ENCODE measurements around the gene TIGD2.

Gene TIGD2

DNA sequence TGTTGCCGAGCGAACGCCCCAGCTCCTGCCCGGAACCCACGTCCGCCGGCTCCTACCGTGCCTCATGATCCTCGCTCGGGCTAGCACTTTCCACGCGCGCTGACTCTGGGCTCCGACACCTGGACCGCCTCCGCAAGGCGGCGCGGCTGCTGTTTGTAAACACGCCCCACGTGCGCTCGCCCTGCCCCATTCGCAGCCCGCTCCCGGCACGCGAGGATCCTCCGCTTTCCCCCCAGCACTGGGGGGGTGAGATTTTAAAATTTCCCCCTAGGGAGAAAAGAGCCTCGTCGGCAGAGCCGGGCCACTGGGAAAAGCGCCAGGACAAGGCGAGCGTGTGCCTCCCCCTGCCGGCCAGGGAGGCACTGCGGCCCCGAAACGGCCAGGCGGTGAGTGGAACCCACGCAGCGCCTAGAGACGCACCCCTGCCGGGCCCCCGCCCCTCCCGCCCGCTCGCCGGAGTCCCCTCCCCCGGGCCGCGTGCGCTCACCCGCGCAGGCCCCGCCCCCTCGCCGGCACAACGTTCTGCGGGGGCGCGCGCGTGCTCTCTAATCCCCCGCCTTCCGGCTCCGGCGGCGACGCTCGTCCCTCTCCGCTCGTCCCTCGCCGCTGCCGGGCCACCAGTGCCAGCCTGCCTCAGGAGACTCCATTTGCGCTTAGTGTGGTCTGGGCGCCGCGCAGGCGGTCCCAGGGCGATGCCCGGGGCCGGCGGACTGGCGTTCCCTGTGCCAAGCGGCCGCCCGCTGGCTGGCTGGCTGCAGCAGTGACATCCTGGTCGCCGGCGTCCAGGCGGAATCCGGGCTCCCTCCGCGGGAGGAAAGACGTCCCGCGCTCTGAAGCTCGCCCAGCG, at the start of gene TIGD2:
TSS of gene TIGD2 (plus strand) at position 548 of the 847 bp plus-strand sequence. CDS start 1,442 bp downstream, outside the sequence.
- DNase-seq = peak; percentile 59

DNA sequence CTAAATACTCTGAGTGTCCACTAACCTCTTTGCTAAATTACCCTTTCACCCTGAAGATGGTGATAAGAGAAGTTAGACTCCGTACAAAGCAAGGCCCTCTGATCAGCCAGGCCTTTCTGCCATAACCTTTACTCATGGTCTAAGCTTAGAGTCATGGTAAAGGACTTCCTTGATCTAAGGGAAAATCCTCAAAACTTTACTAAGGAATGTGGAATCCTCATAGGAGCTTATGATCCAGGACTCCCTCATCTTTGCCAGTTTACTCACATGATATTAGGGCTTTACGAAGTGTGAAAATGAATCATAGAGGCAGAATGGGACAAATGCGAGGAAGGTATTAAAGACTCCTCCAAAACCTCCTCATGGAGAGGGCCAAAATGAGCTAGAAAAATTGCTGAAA, 46.5 kb upstream of the TIGD2 start:
- DNase-seq = peak; percentile 86

- DNase-seq = no peak
Measured at GRCh38 chr4:89067417-89067816, 43.9 kb upstream of the TIGD2 start.

GRCh38 chr4:89069481-89069880, 41.9 kb upstream of the TIGD2 start:
- DNase-seq = no peak

DNA sequence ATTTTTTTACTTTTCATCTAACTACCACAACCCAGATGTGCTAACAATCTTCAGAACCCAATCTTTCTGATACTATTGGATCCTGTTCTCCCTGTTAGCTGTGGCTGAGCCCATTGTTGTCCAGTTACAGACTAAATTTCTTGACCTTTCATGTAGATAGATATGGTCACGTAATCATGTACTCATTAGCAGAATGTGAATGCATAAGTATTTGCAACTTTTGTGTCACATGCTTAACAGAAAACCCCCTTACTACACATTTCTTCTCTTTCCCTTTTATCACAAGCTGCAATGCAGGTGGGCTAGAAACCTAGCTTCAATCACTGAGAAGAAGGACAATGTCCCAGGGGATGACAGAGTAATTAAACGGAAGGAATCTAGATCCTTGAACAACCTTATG, 41.3 kb upstream of the TIGD2 start:
- no peak for DNase-seq

GRCh38 chr4:89071311-89071710, 40.0 kb upstream of the TIGD2 start:
- no peak for DNase-seq

DNA sequence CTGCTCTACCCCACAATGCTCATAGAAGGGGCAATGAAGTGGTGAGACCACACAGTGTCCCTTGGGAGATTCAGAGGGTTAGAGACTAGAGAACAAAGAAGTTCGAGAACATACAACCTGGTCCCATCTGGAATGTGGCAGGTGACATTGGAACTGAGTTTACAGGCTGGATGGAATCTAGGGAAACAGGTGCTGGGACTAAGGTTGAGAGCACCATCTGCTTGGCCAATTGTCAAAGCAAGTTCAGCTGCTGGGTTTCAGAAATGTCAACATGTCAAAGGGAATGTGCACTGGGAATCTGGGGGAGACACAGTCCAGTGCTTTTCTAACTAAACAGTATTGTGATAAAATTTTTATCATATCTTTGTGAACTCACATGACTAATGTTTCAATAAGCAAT, 38.4 kb upstream of the TIGD2 start:
- DNase-seq = no peak

GRCh38 chr4:89077761-89078160, 33.6 kb upstream of the TIGD2 start:
- DNase-seq = no peak

- DNase-seq = no peak
Measured at GRCh38 chr4:89078300-89078699, 33.0 kb upstream of the TIGD2 start.

DNA sequence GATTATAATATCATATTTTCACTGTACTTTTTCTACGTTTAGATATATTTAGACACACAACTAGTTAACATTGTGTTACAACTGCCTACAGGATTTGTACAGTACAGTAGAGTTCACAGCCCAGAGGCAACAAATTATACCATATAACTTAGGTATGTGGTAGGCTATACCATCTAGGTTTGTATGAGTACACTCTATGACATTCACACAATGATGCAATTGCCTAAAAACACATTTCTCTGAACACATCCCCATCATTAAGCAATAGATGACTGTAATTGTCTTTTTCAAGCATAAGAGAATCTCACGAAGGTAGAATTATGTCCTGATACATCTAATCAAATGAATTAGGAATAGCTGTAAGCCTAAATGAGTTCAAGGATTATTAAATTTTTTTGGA, 12.3 kb upstream of the TIGD2 start:
- no peak for DNase-seq

- no peak for DNase-seq
Measured at GRCh38 chr4:89099471-89099870, 11.9 kb upstream of the TIGD2 start.

DNA sequence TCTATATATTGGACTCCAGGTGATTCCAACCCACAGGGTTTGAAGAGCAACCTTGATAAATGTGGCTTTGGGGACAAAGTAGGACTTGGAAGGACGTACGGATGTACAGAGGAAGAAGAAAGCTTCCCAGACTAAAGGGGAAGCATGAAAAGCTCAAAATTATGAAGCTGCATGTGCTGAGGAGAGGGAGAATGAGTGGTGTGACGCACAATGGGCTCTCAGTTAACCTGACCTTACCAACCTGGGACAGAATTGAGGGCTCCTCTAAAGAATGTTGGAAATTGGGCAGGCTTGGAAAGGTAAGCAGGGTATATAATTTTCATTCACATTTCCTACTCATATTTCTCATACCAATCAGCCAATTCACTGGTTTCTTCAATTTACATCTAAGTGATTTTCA, 10.5 kb upstream of the TIGD2 start:
- DNase-seq = no peak

- DNase-seq = peak; percentile 24
Measured at GRCh38 chr4:89101256-89102161, 9.8 kb upstream of the TIGD2 start.

- no peak for DNase-seq
Measured at GRCh38 chr4:89105726-89106125, 5.6 kb upstream of the TIGD2 start.

GRCh38 chr4:89108091-89108490, 3.2 kb upstream of the TIGD2 start:
- no peak for DNase-seq

GRCh38 chr4:89109841-89110540, 1.3 kb upstream of the TIGD2 start:
- DNase-seq = no peak

DNA sequence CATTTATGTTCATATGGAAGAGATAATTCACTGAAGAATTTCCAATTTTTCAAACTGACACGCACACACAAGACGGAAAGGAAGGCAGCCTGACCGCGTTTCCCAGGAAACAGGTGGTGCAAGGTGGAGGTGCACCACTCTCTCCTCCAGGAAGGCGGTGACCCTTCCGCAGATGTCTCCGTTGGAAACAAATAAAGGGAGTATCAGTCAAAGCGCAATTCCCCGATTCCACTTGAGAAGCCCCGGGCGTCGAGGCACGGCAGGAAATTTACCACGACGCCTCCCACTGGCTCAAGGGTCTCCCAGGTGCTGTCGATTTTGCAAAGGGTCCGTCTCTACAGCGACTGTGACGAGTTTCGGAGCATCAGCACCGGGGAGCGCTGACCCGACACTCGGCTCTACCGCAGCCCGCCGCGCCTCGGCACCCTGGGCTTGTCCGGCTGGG, 770 bp upstream of the TIGD2 start:
- no peak for DNase-seq

DNA sequence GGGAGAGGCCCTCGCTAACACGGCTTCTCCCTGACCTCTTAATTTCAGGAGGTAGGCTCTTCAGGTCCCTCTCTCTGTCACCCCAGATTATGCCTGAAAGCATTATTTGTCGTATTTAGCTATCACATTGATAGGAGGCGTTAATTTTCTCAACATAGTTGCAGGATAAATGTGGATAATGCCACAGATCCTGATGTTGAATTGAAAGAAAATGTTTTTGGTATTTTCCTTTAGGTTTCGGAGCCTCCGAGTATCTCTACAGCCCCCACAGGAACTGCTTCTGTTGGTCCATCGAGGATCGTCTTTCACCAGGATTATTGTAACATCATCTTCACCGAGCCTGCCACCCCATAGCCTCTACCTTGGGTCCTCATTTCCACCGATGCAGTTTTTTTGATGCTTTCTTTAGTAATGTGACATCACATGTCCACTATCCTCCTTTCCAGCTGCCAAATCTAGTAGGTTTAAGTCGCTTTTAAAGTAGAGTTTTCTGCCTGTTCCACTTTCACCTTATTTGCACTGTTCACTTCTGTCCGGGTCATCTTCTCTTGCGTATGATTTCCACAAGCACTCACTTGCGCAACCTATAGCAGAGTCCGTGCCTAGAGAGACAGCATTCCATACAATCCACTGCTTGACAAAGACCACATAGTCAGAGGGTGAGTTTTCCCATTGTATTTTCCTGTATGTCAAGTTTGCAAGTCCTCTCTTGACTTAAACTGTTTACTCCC, 665 bp downstream of the TIGD2 start:
- peak; percentile 40 for DNase-seq

DNA sequence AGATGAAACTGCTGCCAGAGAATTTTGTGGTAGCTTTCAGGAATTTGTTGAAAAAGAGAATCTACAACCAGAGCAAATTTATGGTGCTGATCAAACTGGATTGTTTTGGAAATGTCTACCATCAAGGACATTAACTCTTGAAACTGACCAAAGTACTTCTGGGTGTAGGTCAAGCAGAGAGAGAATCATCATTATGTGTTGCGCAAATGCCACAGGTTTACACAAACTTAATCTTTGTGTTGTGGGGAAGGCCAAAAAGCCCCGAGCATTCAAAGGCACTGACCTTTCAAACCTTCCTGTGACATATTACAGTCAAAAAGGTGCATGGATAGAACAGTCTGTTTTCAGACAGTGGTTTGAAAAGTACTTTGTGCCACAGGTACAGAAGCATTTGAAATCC, 2.1 kb downstream of the TIGD2 start:
- DNase-seq = no peak

DNA sequence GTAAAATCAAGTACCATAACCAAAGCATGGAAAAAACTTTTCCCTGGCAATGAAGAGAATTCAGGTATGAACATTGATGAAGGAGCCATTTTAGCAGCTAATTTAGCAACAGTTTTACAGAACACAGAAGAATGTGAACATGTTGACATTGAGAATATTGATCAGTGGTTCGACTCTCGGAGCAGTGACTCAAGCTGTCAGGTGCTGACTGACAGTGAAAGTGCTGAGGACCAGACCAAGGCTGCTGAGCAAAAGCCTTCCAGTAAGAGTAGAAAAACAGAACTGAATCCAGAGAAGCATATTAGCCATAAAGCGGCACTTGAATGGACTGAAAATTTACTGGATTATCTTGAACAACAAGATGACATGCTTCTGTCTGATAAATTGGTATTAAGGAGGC, 2.8 kb downstream of the TIGD2 start:
- no peak for DNase-seq

- DNase-seq = no peak
Measured at GRCh38 chr4:89117115-89117514, 5.8 kb downstream of the TIGD2 start.

DNA sequence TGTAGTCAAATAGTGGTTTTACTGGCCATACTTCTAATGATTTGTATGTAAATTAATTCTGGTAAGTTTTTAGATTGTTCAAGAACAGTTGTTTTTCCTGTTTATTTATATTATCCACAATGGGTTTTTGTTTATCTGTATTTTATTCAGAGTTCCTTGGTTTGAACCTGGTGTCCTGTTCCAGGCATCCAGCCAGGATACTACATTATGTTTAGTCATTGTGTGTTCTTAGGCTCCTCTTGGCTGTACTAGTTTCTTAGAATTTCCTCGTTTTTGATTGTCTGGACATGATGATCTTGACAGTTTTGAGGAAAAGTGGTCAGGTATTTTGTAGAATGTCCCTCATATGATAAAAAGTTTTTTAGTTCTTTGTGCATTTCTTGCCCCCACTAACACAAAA, 7.8 kb downstream of the TIGD2 start:
- no peak for DNase-seq

GRCh38 chr4:89119836-89120235, 8.5 kb downstream of the TIGD2 start:
- DNase-seq = no peak
